Esophagus squamous epithelium (tissue), 5 donors: ENCODE data around the gene VWA5A. TPM values are rescaled to one million over a fixed set of nuclear protein-coding genes. Genes with fewer than 3 reads are reported as not detected.

ENCODE experiments used
- DNase-seq: peaks from one replicate; lab custom pipeline; 2025; lab: John Stamatoyannopoulos, UW
- H3K27ac ChIP-seq, 4 donors: fragments of 200-600 bp; sonication (generic); one replicate each; pipeline ENCODE4 v1.5.1; 2016 to 2019; ENCODE audit warnings: mild to moderate bottlenecking in 1 of 4
- H3K27me3 ChIP-seq, 4 donors: fragments of 200-600 bp; sonication (generic); 1 replicate in 3 of 4; 2 replicates in 1 of 4; pipeline versions ENCODE4 v1.5.1 to v1.6.0; 2017 to 2021; ENCODE audit warnings: antibody characterized with exemption in 1 of 4
- H3K36me3 ChIP-seq, 3 donors: fragments of 200-600 bp; sonication (generic); one replicate each; pipeline ENCODE4 v1.5.1; 2016 to 2019
- H3K4me1 ChIP-seq, 3 donors: fragments of 200-600 bp; sonication (generic); one replicate each; pipeline ENCODE4 v1.5.1; 2017 to 2019
- H3K4me3 ChIP-seq, 4 donors: fragments of 200-600 bp; sonication (generic); 1 replicate in 3 of 4; 2 replicates in 1 of 4; pipeline ENCODE4 v1.5.1; 2016 to 2019; ENCODE audit warnings: mild to moderate bottlenecking in 2 of 4, moderate library complexity in 1 of 4
- H3K9me3 ChIP-seq, 3 donors: fragments of 200-600 bp; sonication (generic); one replicate each; pipeline ENCODE4 v1.5.1; 2016 to 2019
- POLR2A ChIP-seq, 4 donors: fragments of 450-650 bp; IDR thresholded peaks; one replicate each; pipeline ENCODE4 v1.6.1; 2017; ENCODE audit warnings: antibody characterized with exemption in 4 of 4, mild to moderate bottlenecking in 4 of 4, moderate library complexity in 3 of 4
- WGBS, 2 donors: methylation state at CpG; one replicate each; pipeline ENCODE4 v1.1.5; 2018; 5-methylcytosine and 5-hydroxymethylcytosine counted together
- intact Hi-C: fragments of 100-400 bp; cut with DNase I; formaldehyde crosslinking; loops from one replicate; pipeline ENCODE4 v1.15.0; 2022
- total RNA-seq, 4 donors: library from RNA; depleted of rRNA; stranded (reverse); fragments of >200 nt; gene quantifications; one replicate each; pipeline ENCODE4 v1.1.0, GENCODE V29; 2016
- TF ChIP-seq, protein P1 (sequence below), 6 experiments: fragments of 450-650 bp in 4 of 6; fragments of 200-600 bp in 2 of 6; sonication (generic) in 2 of 6; IDR thresholded peaks; one replicate each; pipeline ENCODE4 v1.5.1; 2016 to 2019; ENCODE audit warnings: antibody characterized with exemption in 6 of 6, mild to moderate bottlenecking in 4 of 6, moderate library complexity in 4 of 6
- donor health status: DM: yes; HTN: yes; CAD: no.

VWA5A gene
- total RNA-seq, 4 donors from 2014 or later = 2.7 to 19.8 (median 12.1) TPM

DNA sequence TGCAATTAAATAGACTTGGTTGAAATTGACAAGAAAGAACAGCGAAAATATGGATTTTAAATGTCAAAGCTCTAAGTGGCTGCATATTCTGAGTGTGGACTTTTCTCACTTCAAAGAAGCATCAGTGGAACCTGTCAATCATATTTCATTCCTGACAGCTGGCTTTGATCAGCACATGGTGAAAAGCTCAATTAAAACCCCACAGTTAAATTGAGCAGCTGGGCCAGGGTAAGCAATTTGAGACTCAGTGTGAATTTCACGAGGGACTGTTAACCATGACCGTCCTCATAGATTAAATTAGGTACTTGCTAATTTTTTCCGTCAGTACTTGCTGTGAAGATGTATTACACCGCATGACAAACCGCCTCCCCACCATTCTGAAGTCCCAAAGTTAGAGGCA is 56.9 kb downstream of the VWA5A start:
- intact Hi-C loops = no loop called here
- WGBS, 2 donors = 73 to 78% methylated on average over 6 of the region's 6 CpGs

DNA sequence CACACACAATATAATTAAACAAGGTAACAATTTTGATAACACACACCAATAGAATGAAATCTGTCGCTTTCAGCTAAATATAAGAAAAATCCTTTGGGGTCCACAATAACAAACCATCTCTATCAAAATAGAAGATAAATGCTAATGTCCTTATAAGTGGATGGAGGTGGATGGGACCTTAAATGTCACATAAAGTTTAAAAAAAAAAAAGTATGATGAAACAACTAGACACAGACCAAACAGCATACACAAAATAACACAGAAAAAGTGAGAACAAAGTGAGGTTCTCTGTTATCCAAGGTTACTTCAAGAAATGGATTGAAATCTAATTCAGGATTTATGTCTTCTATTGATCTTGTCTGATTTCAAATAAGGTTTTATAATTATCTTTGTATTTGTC is 57.3 kb downstream of the VWA5A start:
- Histone ChIP-seq H3K36me3 (no peaks in the 10 kb centered on the region), H3K27me3 (no peaks in the 10 kb centered on the region), H3K9me3 (no peaks in the 10 kb centered on the region), H3K4me1 (no peaks in the 10 kb centered on the region), H3K27ac (no peak overlapping the region), H3K4me3 (no peak overlapping the region)
- TF ChIP-seq, protein P1, sequence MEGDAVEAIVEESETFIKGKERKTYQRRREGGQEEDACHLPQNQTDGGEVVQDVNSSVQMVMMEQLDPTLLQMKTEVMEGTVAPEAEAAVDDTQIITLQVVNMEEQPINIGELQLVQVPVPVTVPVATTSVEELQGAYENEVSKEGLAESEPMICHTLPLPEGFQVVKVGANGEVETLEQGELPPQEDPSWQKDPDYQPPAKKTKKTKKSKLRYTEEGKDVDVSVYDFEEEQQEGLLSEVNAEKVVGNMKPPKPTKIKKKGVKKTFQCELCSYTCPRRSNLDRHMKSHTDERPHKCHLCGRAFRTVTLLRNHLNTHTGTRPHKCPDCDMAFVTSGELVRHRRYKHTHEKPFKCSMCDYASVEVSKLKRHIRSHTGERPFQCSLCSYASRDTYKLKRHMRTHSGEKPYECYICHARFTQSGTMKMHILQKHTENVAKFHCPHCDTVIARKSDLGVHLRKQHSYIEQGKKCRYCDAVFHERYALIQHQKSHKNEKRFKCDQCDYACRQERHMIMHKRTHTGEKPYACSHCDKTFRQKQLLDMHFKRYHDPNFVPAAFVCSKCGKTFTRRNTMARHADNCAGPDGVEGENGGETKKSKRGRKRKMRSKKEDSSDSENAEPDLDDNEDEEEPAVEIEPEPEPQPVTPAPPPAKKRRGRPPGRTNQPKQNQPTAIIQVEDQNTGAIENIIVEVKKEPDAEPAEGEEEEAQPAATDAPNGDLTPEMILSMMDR (IDR thresholded peaks at IDR 0.05) = no peak
- no peak for TF ChIP-seq POLR2A (IDR thresholded peaks at IDR 0.05)
- intact Hi-C loops = no loop called here
- no peak for DNase-seq
- 91 to 94% methylated on average over 1 of the region's 1 CpG for WGBS, 2 donors

More for the DNA sequence above, 56.9 kb downstream of the VWA5A start:
- H3K27me3 ChIP-seq = no peaks in the 10 kb centered on the region
- no peak for DNase-seq
- no peak overlapping the region for H3K4me3 ChIP-seq
- H3K36me3 ChIP-seq = no peaks in the 10 kb centered on the region
- no peak overlapping the region for H3K27ac ChIP-seq
- H3K4me1 ChIP-seq = no peaks in the 10 kb centered on the region
- no peaks in the 10 kb centered on the region for H3K9me3 ChIP-seq
- TF ChIP-seq POLR2A (IDR thresholded peaks at IDR 0.05) = no peak
- TF ChIP-seq, protein P1 (IDR thresholded peaks at IDR 0.05) = no peak

DNA sequence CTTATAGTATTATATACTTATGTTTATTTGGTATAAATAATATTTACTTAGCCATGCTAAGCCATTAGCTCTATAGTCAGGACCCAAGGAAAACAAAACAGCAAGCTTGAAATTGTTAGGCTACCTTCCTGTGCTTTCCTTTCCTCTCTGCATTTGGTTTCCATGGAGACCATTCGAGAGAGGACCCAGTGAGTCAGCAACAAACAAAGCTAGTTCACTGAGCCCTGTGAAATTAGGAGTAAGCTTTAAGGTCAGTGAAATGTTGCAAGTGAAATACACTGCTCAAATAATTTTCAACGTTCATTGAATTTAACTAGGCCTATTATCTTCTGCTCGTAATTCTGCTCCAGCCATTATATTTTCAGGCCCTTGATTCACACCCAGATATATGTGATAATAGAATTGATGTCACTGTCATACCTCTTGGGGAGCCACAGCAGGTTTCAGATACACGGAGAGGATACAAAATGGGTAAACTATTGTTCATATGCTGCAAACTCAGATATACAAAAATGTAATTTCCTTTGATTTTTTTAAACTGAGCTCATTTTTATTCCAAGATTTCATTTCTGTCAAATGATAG is 58.8 kb downstream of the VWA5A start:
- Histone ChIP-seq H3K36me3 (no peaks in the 10 kb centered on the region), H3K4me1 (no peaks in the 10 kb centered on the region), H3K27ac (no peak overlapping the region), H3K4me3 (no peak overlapping the region), H3K9me3 (no peaks in the 10 kb centered on the region), H3K27me3 (no peaks in the 10 kb centered on the region)
- 18 to 21% methylated on average over 4 of the region's 4 CpGs for WGBS, 2 donors
- no peak for TF ChIP-seq POLR2A (IDR thresholded peaks at IDR 0.05)
- TF ChIP-seq, protein P1 (IDR thresholded peaks at IDR 0.05) = no peak
- intact Hi-C loops = no loop called here
- no peak for DNase-seq

DNA sequence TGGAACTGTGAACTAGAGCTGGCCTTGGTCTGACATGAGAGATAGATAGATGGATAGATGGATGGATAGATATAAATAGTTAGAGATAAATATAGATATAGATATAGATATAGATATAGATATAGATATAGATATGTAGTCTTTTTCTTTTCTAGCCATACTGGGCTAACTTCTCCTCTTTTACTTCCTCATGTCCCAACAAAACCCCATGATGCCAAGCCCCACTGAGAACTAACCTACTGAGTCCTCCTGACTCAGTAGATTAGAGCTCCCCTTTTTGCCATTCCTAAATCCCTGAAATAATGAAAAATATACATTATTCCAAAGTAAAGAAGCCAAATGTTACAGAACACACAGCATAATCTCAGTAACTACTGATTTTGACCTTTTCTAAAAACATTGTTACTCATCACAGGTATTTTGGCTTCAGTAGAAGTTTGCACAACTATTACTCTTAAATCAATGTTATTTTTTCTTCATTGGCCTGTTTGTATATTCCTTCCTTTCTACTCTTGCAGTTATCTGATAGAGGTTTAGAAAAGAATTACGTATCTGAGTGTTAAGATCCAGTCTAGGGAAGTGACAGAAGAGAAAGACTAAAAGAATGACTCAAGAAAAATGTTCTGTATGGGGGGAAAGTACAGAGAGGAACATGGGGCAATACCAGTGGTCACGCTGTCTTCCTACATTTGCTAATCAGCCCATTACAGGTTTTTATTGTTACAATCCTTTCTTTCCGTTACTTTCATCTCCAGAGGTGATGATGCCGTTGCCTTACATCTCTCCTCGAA is 61.9 kb downstream of the VWA5A start:
- Histone ChIP-seq H3K27me3 (no peaks in the 10 kb centered on the region), H3K9me3 (no peaks in the 10 kb centered on the region), H3K36me3 (no peaks in the 10 kb centered on the region), H3K4me3 (no peak overlapping the region), H3K4me1 (no peaks in the 10 kb centered on the region), H3K27ac (no peak overlapping the region)
- WGBS, 2 donors = 59 to 75% methylated on average over 5 of the region's 5 CpGs
- intact Hi-C loops = no loop called here
- TF ChIP-seq, protein P1 (IDR thresholded peaks at IDR 0.05) = no peak
- no peak for TF ChIP-seq POLR2A (IDR thresholded peaks at IDR 0.05)
- DNase-seq = no peak

DNA sequence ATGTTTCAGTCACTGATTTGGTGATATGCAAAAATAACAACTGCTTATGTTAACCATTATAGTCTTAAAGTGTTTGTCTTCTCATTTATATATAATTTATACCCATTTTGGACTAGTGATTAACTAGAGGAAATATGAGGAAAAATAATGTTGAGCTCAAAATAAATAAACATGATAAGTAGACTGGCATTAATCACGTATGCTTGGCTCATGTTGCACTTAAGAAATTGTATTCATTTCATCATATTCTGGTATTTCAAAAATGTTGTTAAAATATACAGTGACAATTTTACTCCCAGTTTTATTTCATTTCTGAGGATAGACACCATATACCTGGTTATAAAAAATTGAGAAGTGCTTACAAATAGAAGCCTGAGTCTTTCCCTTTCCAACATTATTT is 64.1 kb downstream of the VWA5A start:
- H3K27me3 ChIP-seq = no peaks in the 10 kb centered on the region
- WGBS, 2 donors = 24 to 30% methylated on average over 1 of the region's 1 CpG
- no peak for DNase-seq
- no peak for TF ChIP-seq POLR2A (IDR thresholded peaks at IDR 0.05)
- TF ChIP-seq, protein P1 (IDR thresholded peaks at IDR 0.05) = no peak
- H3K4me3 ChIP-seq = no peak overlapping the region
- no peaks in the 10 kb centered on the region for H3K9me3 ChIP-seq
- H3K4me1 ChIP-seq = no peaks in the 10 kb centered on the region
- intact Hi-C loops = no loop called here
- no peak overlapping the region for H3K27ac ChIP-seq
- H3K36me3 ChIP-seq = no peaks in the 10 kb centered on the region
